Heart left ventricle (tissue), 13 donors: ENCODE measurements around the gene SLC4A2.

Source experiments
- POLR2A ChIP-seq, 2 donors: fragments of 450-650 bp; IDR thresholded peaks; one replicate each; pipeline ENCODE4 v1.6.1; 2017; ENCODE audit warnings: antibody characterized with exemption in 2 of 2, mild to moderate bottlenecking in 2 of 2, moderate library complexity in 2 of 2
- TF ChIP-seq, protein P1 (sequence below), 12 donors: fragments of 200-600 bp; sonication (generic) in 4 of 12; IDR thresholded peaks; one replicate each; pipeline versions ENCODE4 v1.5.0 to v1.8.0; 2018 to 2022; ENCODE audit warnings: antibody characterized with exemption in 12 of 12, mild to moderate bottlenecking in 5 of 12
- donor health status: ischemic (EF 13 %, LVEDD 7.1; RV severe dilation, severe dysfunction).
- donor health status: DM: no; HTN: yes; CAD: no.
- donor health status: DM: no; HTN: no; CAD: no.
- donor health status: ischemic (EF 25% LVEDD 6.9; RV normal size, moderate dysfunction).
- donor health status: ischemic (EF 25% LVEDD 5.7; RV mildly dilated, moderate dysfunction).
- donor health status: ischemic (EF 35%, LVEDD 5.7; RV mildly dilated, moderate dysfunction).
- donor health status: nonischemic (EF 11% LVEDD 7.7; RV severe dilation, severe dysfunction).
- donor health status: DM: yes; HTN: yes; CAD: no.
- donor health status: PGD.
- donor health status: ischemic (EF 29% LVEDD 5.4; RV normal size, mild dysfunction).
- donor health status: nonischemic (EF 23%, LVEDD 6.1; RV moderate dilation, normal function).

- TF ChIP-seq, protein P1, sequence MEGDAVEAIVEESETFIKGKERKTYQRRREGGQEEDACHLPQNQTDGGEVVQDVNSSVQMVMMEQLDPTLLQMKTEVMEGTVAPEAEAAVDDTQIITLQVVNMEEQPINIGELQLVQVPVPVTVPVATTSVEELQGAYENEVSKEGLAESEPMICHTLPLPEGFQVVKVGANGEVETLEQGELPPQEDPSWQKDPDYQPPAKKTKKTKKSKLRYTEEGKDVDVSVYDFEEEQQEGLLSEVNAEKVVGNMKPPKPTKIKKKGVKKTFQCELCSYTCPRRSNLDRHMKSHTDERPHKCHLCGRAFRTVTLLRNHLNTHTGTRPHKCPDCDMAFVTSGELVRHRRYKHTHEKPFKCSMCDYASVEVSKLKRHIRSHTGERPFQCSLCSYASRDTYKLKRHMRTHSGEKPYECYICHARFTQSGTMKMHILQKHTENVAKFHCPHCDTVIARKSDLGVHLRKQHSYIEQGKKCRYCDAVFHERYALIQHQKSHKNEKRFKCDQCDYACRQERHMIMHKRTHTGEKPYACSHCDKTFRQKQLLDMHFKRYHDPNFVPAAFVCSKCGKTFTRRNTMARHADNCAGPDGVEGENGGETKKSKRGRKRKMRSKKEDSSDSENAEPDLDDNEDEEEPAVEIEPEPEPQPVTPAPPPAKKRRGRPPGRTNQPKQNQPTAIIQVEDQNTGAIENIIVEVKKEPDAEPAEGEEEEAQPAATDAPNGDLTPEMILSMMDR (IDR thresholded peaks at IDR 0.05): no peak
- no peak for TF ChIP-seq POLR2A (IDR thresholded peaks at IDR 0.05)
These were observed 14.1 kb upstream of the SLC4A2 start for GRCh38 chr7:151045262-151045661.
